Right lobe of liver (tissue), 6 donors: ENCODE results near the gene P4HA2. TPM values are rescaled to one million over a fixed set of nuclear protein-coding genes. Genes with fewer than 3 reads are reported as not detected.

Experiments
- ATAC-seq, 4 donors: fragments of 200-7000 bp; cut with Tn5 transposase; one replicate each; pipeline ENCODE4 v1.9.1; 2020; ENCODE audit warnings: mild to moderate bottlenecking in 4 of 4, moderate library complexity in 4 of 4
- DNase-seq, 3 donors: peaks; one replicate each; pipeline ENCODE4 v3.0.0-alpha.2; 2020
- H3K27ac ChIP-seq, 3 donors: fragments of 200-600 bp; one replicate each; pipeline ENCODE4 v1.8.0; 2022
- H3K27me3 ChIP-seq, 2 donors: fragments of 200-600 bp; one replicate each; pipeline ENCODE4 v1.8.0; 2022
- H3K36me3 ChIP-seq, 4 donors: fragments of 200-600 bp; sonication (generic) in 1 of 4; one replicate each; pipeline versions ENCODE4 v1.5.1 to v1.8.0; 2017 to 2022; ENCODE audit warnings: control low read depth in 1 of 4
- H3K4me1 ChIP-seq, 4 donors: fragments of 200-600 bp; sonication (generic) in 1 of 4; one replicate each; pipeline versions ENCODE4 v1.5.1 to v1.8.0; 2017 to 2022; ENCODE audit warnings: control low read depth in 1 of 4
- H3K4me3 ChIP-seq, 3 donors: fragments of 200-600 bp; one replicate each; pipeline ENCODE4 v1.8.0; 2022
- H3K9me3 ChIP-seq, 4 donors: fragments of 200-600 bp; sonication (generic) in 1 of 4; one replicate each; pipeline versions ENCODE4 v1.5.1 to v1.8.0; 2017 to 2022; ENCODE audit warnings: control low read depth in 1 of 4
- CTCF ChIP-seq, 4 donors: fragments of 200-600 bp in 3 of 4; fragments of 450-650 bp in 1 of 4; IDR thresholded peaks; one replicate each; pipeline versions ENCODE4 v1.5.1 to v1.8.0; 2016 to 2022; ENCODE audit warnings: antibody characterized with exemption in 4 of 4, mild to moderate bottlenecking in 2 of 4
- POLR2A ChIP-seq: fragments of 450-650 bp; IDR thresholded peaks from one replicate; pipeline ENCODE4 v1.6.1; 2017; ENCODE audit warnings: antibody characterized with exemption, mild to moderate bottlenecking
- WGBS: methylation state at CpG from one replicate; pipeline ENCODE4 v1.1.6; 2018; ENCODE audit warnings: low coverage, low lambda C conversion rate; ENCODE audit not compliant: insufficient coverage; ENCODE audit errors: missing lambda C conversion rate; 5-methylcytosine and 5-hydroxymethylcytosine counted together
- intact Hi-C, 2 donors: fragments of 100-400 bp; cut with DNase I; formaldehyde crosslinking; loops; one replicate each; pipeline versions ENCODE4 v1.11.2 to v1.14.1; 2022
- total RNA-seq, 6 experiments: library from RNA; depleted of rRNA in 2 of 6; stranded (reverse); fragments of >200 nt in 2 of 6; fragmentation: NEBNext Ultra II Directional in 3 of 6; extraction: Animal tissue kit (Norgen Biotek cat#: 25700) in 3 of 6; gene quantifications; one replicate each; pipeline versions ENCODE4 v1.1.0 to v1.2.4, GENCODE V29; 2016 to 2023
- donor health status: DM: no; HTN: yes; CAD: no.
- donor health status: DM: no; HTN: no; CAD: no.
- donor health status: DM: no; HTN: no; CAD: no.
- donor health status: DM: no; HTN: yes; CAD: no.
- donor health status: DM: no; HTN: yes; CAD: no.

P4HA2 gene
- total RNA-seq, 6 experiments from 2014 or later: 11.5 to 23.2 (median 16.5) TPM

GRCh38 chr5:132253452-132254320 lies 26.0 kb upstream of the P4HA2 start:
- H3K27ac ChIP-seq: no peak overlapping the region

GRCh38 chr5:132253008-132253441 lies 25.4 kb upstream of the P4HA2 start:
- ATAC-seq (no peak), DNase-seq (no peak)
- no peaks in the 10 kb centered on the region for H3K9me3 ChIP-seq
- H3K36me3 ChIP-seq: no peaks in the 10 kb centered on the region
- peaks cover 0 to 2% (median 0%) of the 10 kb centered on the region in 4 donors for H3K4me1 ChIP-seq
- no peaks in the 10 kb centered on the region for H3K27me3 ChIP-seq
- TF ChIP-seq CTCF (IDR thresholded peaks at IDR 0.05) (no peak), POLR2A (no peak)
- 11% methylated on average over 1 of the region's 4 CpGs for WGBS
- H3K27ac ChIP-seq: no peak overlapping the region
- no peak overlapping the region for H3K4me3 ChIP-seq
- intact Hi-C loops: no loop called here

More at GRCh38 chr5:132253452-132254320, 26.0 kb upstream of the P4HA2 start:
- no peak for ATAC-seq
- WGBS: 73% methylated on average over 4 of the region's 8 CpGs
- Histone ChIP-seq H3K4me1 (peaks cover 0 to 2% (median 0%) of the 10 kb centered on the region in 4 donors), H3K4me3 (no peak overlapping the region), H3K36me3 (no peaks in the 10 kb centered on the region), H3K27me3 (no peaks in the 10 kb centered on the region), H3K9me3 (no peaks in the 10 kb centered on the region)
- TF ChIP-seq CTCF (IDR thresholded peaks at IDR 0.05): no peak
- no peak for TF ChIP-seq POLR2A
- peak in 1 of 3 donors; percentile 40 for DNase-seq
- intact Hi-C loops: no loop called here

- Histone ChIP-seq H3K4me1 (no peaks in the 10 kb centered on the region), H3K4me3 (no peak overlapping the region), H3K27me3 (no peaks in the 10 kb centered on the region), H3K27ac (no peak overlapping the region), H3K36me3 (no peaks in the 10 kb centered on the region), H3K9me3 (no peaks in the 10 kb centered on the region)
- DNase-seq (peak in 1 of 3 donors; percentile 29), ATAC-seq (no peak)
- intact Hi-C loops: no loop called here
- 80% methylated on average over 1 of the region's 10 CpGs for WGBS
- TF ChIP-seq POLR2A (no peak), CTCF (IDR thresholded peaks at IDR 0.05) (no peak)
These were observed 23.6 kb upstream of the P4HA2 start for GRCh38 chr5:132251220-132251725.

- TF ChIP-seq POLR2A (no peak), CTCF (IDR thresholded peaks at IDR 0.05) (no peak)
- Histone ChIP-seq H3K4me1 (no peaks in the 10 kb centered on the region), H3K27me3 (no peaks in the 10 kb centered on the region), H3K9me3 (no peaks in the 10 kb centered on the region), H3K36me3 (no peaks in the 10 kb centered on the region), H3K27ac (no peak overlapping the region), H3K4me3 (no peak overlapping the region)
- intact Hi-C loops: no loop called here
- ATAC-seq (no peak), DNase-seq (peak in 1 of 3 donors; percentile 13)
- 91% methylated on average over 2 of the region's 2 CpGs for WGBS
These were observed 22.9 kb upstream of the P4HA2 start for GRCh38 chr5:132250547-132250946.
